HepG2 (cell line): ENCODE results near the gene IFT172. TPM values are rescaled to one million over a fixed set of nuclear protein-coding genes. Genes with fewer than 3 reads are reported as not detected.
A peak's percentile ranks its signal among the peaks of the same experiment; 100 is the strongest.

Source experiments
- AKAP8 ChIP-seq: sonication (generic); formaldehyde crosslinking; IDR thresholded peaks from 2 replicates; pipeline ENCODE4 v1.5.1; 2020; ENCODE audit warnings: mild to moderate bottlenecking, missing genetic modification reagents
- ATF2 ChIP-seq: sonication (generic); formaldehyde crosslinking; IDR thresholded peaks from 2 replicates; pipeline ENCODE4 v1.4.0; 2020; ENCODE audit warnings: missing genetic modification reagents
- ATRX ChIP-seq: sonication (generic); formaldehyde crosslinking; IDR thresholded peaks from 2 replicates; pipeline ENCODE4 v1.4.0; 2020; ENCODE audit warnings: missing genetic modification reagents, borderline replicate concordance
- CBX5 ChIP-seq: sonication (generic); formaldehyde crosslinking; IDR thresholded peaks from 2 replicates; pipeline ENCODE4 v1.4.0; 2020; ENCODE audit warnings: missing genetic modification reagents, borderline replicate concordance
- EED ChIP-seq: sonication (generic); formaldehyde crosslinking; IDR thresholded peaks from 2 replicates; pipeline ENCODE4 v1.5.0; 2020; ENCODE audit warnings: mild to moderate bottlenecking, missing genetic modification reagents
- HMGA1 ChIP-seq: sonication (generic); formaldehyde crosslinking; conservative IDR thresholded peaks from 2 replicates; pipeline ENCODE4 v1.4.0; 2020; ENCODE audit warnings: missing genetic modification reagents
- NR2F2 ChIP-seq: IDR thresholded peaks from 2 replicates; pipeline ENCODE4 v1.6.1; 2012; ENCODE audit warnings: low read depth, inconsistent platforms, borderline replicate concordance
- SNAPC2 ChIP-seq: sonication (generic); formaldehyde crosslinking; IDR thresholded peaks from 2 replicates; pipeline ENCODE4 v1.8.1; 2022; ENCODE audit warnings: mild to moderate bottlenecking, missing genetic modification reagents
- TOE1 ChIP-seq: sonication (generic); formaldehyde crosslinking; IDR thresholded peaks from 2 replicates; pipeline ENCODE4 v1.4.0; 2020; ENCODE audit warnings: mild to moderate bottlenecking, missing genetic modification reagents
- UBTF ChIP-seq: sonication (generic); formaldehyde crosslinking; IDR thresholded peaks from 2 replicates; pipeline ENCODE4 v1.4.0; 2020; ENCODE audit warnings: mild to moderate bottlenecking, missing genetic modification reagents
- ZBTB25 ChIP-seq: IDR thresholded peaks from 2 replicates; pipeline ENCODE4 v1.6.1; 2018; ENCODE audit warnings: missing genetic modification reagents
- ZBTB39 ChIP-seq: sonication (generic); formaldehyde crosslinking; IDR thresholded peaks from 2 replicates; pipeline ENCODE4 v1.5.0; 2020; ENCODE audit warnings: missing genetic modification reagents
- ZBTB43 ChIP-seq: sonication (generic); formaldehyde crosslinking; conservative IDR thresholded peaks from 2 replicates; pipeline ENCODE4 v1.4.0; 2020; ENCODE audit warnings: missing genetic modification reagents
- ZFP36 ChIP-seq: fragments of 150-350 bp; IDR thresholded peaks from 2 replicates; pipeline ENCODE4 v1.6.1; 2018; ENCODE audit warnings: borderline replicate concordance, low read length, low read depth; ENCODE audit not compliant: partially characterized antibody
- ZFP41 ChIP-seq: sonication (generic); formaldehyde crosslinking; IDR thresholded peaks from 2 replicates; pipeline ENCODE4 v1.4.0; 2020; ENCODE audit warnings: mild to moderate bottlenecking, missing genetic modification reagents, borderline replicate concordance
- ZFX ChIP-seq: sonication (generic); formaldehyde crosslinking; IDR thresholded peaks from 2 replicates; pipeline ENCODE4 v1.4.0; 2020; ENCODE audit warnings: mild to moderate bottlenecking, low read depth, missing genetic modification reagents, moderate library complexity
- ZNF24 ChIP-seq: fragments of 450-650 bp; IDR thresholded peaks from 2 replicates; pipeline ENCODE4 v1.6.1; 2017; ENCODE audit warnings: antibody characterized with exemption, mild to moderate bottlenecking
- ZNF280B ChIP-seq: sonication (generic); formaldehyde crosslinking; IDR thresholded peaks from 2 replicates; pipeline ENCODE4 v1.5.0; 2020; ENCODE audit warnings: missing genetic modification reagents, mild to moderate bottlenecking, borderline replicate concordance
- ZNF441 ChIP-seq: sonication (generic); formaldehyde crosslinking; IDR thresholded peaks from 2 replicates; pipeline ENCODE4 v1.7.0; 2021; ENCODE audit warnings: missing genetic modification reagents, borderline replicate concordance
- polyA plus RNA-seq, 8 experiments: library from polyadenylated mRNA; depleted of rRNA in 3 of 8; stranded (reverse) in 7 of 8; unstranded in 1 of 8; fragments of >200 nt; fragmentation: Illumina TruSeq in 4 of 8; extraction: Trizol in 4 of 8; gene quantifications; 2 replicates each; pipeline versions ENCODE4 v1.2.1 to v1.2.3, GENCODE V29; 2011 to 2016; ENCODE audit warnings: low read depth in 4 of 8, missing spikeins in 1 of 8, mixed read lengths in 1 of 8; ENCODE audit not compliant: insufficient read depth in 1 of 8
- total RNA-seq, 5 experiments: library from RNA; depleted of rRNA; stranded (reverse); fragments of >200 nt; fragmentation: Illumina TruSeq; extraction: Trizol; gene quantifications; 2 replicates each; pipeline ENCODE4 v1.2.3, GENCODE V29; 2016; ENCODE audit warnings: low read depth in 1 of 5

Gene IFT172
- total and polyA plus RNA-seq, 2 of the 13 experiments (the other 11 are each of a cell fraction or from before 2014, with no cell fraction given), result 21.6 to 35.7 TPM

- 0 out of 2 replicates have a peak, but pooled peaks have one; percentile 32 for TF ChIP-seq ZBTB39
- TF ChIP-seq ZNF280B (CRISPR knock-in tag), result no peak
- no peak for TF ChIP-seq ATRX
- TF ChIP-seq ZFP36, result no peak
- TF ChIP-seq HMGA1 (CRISPR knock-in tag), result no peak
- 0 out of 2 replicates have a peak, but pooled peaks have one; percentile 23 for TF ChIP-seq NR2F2
- no peak for TF ChIP-seq EED (CRISPR knock-in tag)
- no peak for TF ChIP-seq ZFX
- TF ChIP-seq AKAP8 (CRISPR knock-in tag), result no peak
- peak; percentile 32; the same call in 1 of the 2 replicates for TF ChIP-seq ZFP41 (CRISPR knock-in tag)
- 0 out of 2 replicates have a peak, but pooled peaks have one; percentile 40 for TF ChIP-seq UBTF (CRISPR knock-in tag)
- TF ChIP-seq SNAPC2, result no peak
- TF ChIP-seq ATF2, result no peak
- no peak for TF ChIP-seq ZBTB25 (CRISPR knock-in tag)
- no peak for TF ChIP-seq ZNF24
- no peak for TF ChIP-seq ZBTB43 (CRISPR knock-in tag)
- TF ChIP-seq TOE1, result no peak
- TF ChIP-seq CBX5, result no peak
- TF ChIP-seq ZNF441 (CRISPR knock-in tag), result no peak
These were observed 435 bp downstream of the IFT172 start (continued) for GRCh38 chr2:27489118-27489497.
